Hepatocyte (in vitro differentiated cells): Measurements from ENCODE around the gene ODF2.
"Not testable (repeated sequence)": the region's sequence is repeated elsewhere in the genome, so short reads cannot be mapped to it uniquely, and the experiment has no call there.

Experiments used
- EZH2 ChIP-seq: fragments of 200-600 bp; sonication (generic); IDR thresholded peaks from 2 replicates; pipeline ENCODE4 v1.6.1; 2016; ENCODE audit warnings: antibody characterized with exemption, mild to moderate bottlenecking, borderline replicate concordance
- EZH2phosphoT487 ChIP-seq: fragments of 200-600 bp; sonication (generic); IDR thresholded peaks from one replicate; pipeline ENCODE4 v1.6.1; 2018; ENCODE audit warnings: antibody characterized with exemption, mild to moderate bottlenecking, low read depth, moderate library complexity; ENCODE audit not compliant: unreplicated experiment, severe bottlenecking
- TF ChIP-seq, protein P1 (sequence below): fragments of 200-600 bp; sonication (generic); IDR thresholded peaks from 2 replicates; pipeline ENCODE4 v1.5.1; 2016; ENCODE audit warnings: antibody characterized with exemption, mild to moderate bottlenecking; ENCODE audit not compliant: poor library complexity

DNA sequence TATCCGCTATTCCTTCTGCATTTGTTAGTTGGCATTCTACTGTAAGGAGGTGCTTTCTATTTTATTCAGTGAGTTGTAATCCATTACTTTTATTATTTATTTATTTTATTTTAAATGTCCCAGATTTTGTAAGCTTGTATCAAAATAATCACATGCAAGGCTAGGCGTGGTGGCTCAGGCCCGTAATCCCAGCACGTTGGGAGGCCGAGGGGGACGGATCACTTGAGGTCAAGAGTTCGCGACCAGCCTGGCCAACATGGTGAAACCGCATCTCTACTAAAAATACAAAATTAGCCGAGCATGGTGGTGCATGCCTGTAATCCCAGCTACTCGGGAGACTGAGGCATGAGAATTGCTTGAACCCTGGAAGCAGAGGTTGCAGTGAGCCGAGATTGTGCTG, 50.1 kb downstream of the ODF2 start:
- TF ChIP-seq, protein P1, sequence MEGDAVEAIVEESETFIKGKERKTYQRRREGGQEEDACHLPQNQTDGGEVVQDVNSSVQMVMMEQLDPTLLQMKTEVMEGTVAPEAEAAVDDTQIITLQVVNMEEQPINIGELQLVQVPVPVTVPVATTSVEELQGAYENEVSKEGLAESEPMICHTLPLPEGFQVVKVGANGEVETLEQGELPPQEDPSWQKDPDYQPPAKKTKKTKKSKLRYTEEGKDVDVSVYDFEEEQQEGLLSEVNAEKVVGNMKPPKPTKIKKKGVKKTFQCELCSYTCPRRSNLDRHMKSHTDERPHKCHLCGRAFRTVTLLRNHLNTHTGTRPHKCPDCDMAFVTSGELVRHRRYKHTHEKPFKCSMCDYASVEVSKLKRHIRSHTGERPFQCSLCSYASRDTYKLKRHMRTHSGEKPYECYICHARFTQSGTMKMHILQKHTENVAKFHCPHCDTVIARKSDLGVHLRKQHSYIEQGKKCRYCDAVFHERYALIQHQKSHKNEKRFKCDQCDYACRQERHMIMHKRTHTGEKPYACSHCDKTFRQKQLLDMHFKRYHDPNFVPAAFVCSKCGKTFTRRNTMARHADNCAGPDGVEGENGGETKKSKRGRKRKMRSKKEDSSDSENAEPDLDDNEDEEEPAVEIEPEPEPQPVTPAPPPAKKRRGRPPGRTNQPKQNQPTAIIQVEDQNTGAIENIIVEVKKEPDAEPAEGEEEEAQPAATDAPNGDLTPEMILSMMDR = not testable (repeated sequence)
- TF ChIP-seq EZH2, EZH2phosphoT487: not testable (repeated sequence)
